ENCODE data around the gene CPPED1.

- no peak for TF ChIP-seq CTCF (IDR thresholded peaks at IDR 0.05; ENCODE audit: low read depth, low read length, poor library complexity, severe bottlenecking)
- TF ChIP-seq EZH2phosphoT487 (IDR thresholded peaks at IDR 0.05; ENCODE audit: borderline replicate concordance, low read length) = no peak
Measured at GRCh38 chr16:12735805-12736204, 67.9 kb downstream of the CPPED1 start.
